Left lung (tissue), 10 donors: Measurements from ENCODE around the gene SCN2B. TPM values are rescaled to one million over a fixed set of nuclear protein-coding genes. Genes with fewer than 3 reads are reported as not detected.

ENCODE experiments used
- ATAC-seq: fragments of 200-7000 bp; cut with Tn5 transposase; one replicate; pipeline ENCODE4 v1.9.1; 2020; ENCODE audit warnings: moderate library complexity
- DNase-seq, 4 donors: peaks; one replicate each; pipeline ENCODE4 v3.0.0-alpha.2; 2013 to 2020
- H3K27ac ChIP-seq, 2 donors: fragments of 200-600 bp; sonication (generic) in 1 of 2; one replicate each; pipeline versions ENCODE4 v1.5.0 to v1.8.0; 2020 to 2021
- H3K27me3 ChIP-seq, 2 donors: fragments of 200-600 bp; sonication (generic) in 1 of 2; one replicate each; pipeline versions ENCODE4 v1.5.0 to v1.8.0; 2020 to 2021
- H3K36me3 ChIP-seq, 2 donors: fragments of 200-600 bp; sonication (generic) in 1 of 2; one replicate each; pipeline versions ENCODE4 v1.5.0 to v1.8.0; 2020 to 2021
- H3K4me1 ChIP-seq, 2 donors: fragments of 200-600 bp; one replicate each; pipeline ENCODE4 v1.8.0; 2021
- H3K4me3 ChIP-seq, 2 donors: fragments of 200-600 bp; sonication (generic) in 1 of 2; one replicate each; pipeline versions ENCODE4 v1.5.0 to v1.8.0; 2020 to 2021; ENCODE audit warnings: mild to moderate bottlenecking in 1 of 2
- H3K9me3 ChIP-seq, 2 donors: fragments of 200-600 bp; sonication (generic) in 1 of 2; one replicate each; pipeline versions ENCODE4 v1.5.0 to v1.8.0; 2020 to 2021
- intact Hi-C, 2 donors: fragments of 100-400 bp; cut with DNase I; formaldehyde crosslinking; loops; one replicate each; pipeline versions ENCODE4 v1.11.2 to v1.14.2; 2022
- polyA plus RNA-seq, 6 donors: library from polyadenylated mRNA; unstranded; fragments of 120-200 nt; gene quantifications; one replicate each; pipeline ENCODE4 v1.2.1, GENCODE V29; 2013; ENCODE audit not compliant: insufficient read length in 6 of 6
- total RNA-seq, 2 donors: library from RNA; stranded (reverse); fragmentation: NEBNext Ultra II Directional; extraction: Animal tissue kit (Norgen Biotek cat#: 25700); gene quantifications; one replicate each; pipeline ENCODE4 v1.2.1, GENCODE V29; 2021
- TF ChIP-seq, protein P1 (sequence below), 2 donors: fragments of 200-600 bp; sonication (generic) in 1 of 2; IDR thresholded peaks; one replicate each; pipeline versions ENCODE4 v1.5.0 to v1.8.0; 2021; ENCODE audit warnings: antibody characterized with exemption in 2 of 2
- donor health status: DM: no; HTN: yes; CAD: no.
- donor health status: DM: no; HTN: no; CAD: no.

The SCN2B gene
- total and polyA plus RNA-seq, 8 donors: 1.0 to 5.9 (median 4.8) TPM

DNA sequence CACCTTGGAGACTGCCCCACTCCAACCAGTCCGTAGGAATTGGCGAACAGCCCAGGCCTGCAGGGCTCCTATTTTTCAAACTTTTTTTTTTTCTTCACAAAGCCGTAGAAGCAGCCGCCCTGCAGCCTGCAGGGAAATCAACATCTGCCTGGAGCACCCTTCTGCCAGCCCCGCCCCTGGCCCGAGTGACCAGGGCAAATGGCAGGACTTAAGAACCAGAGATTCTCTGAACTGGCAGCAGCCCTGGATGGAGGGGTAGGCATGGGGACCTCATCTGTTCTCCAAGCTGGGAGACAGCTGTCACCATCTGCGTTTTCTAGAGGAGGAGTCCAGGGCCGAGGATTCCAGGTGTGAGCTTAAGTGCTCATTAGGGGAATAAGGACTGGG lies 5.6 kb downstream of the SCN2B start:
- DNase-seq: no peak
- intact Hi-C loops: no loop called here
- Histone ChIP-seq H3K9me3 (no peaks in the 10 kb centered on the region), H3K36me3 (no peaks in the 10 kb centered on the region), H3K4me1 (peaks cover 8 to 18% of the 10 kb centered on the region in 2 donors), H3K4me3 (no peak overlapping the region), H3K27ac (no peak overlapping the region), H3K27me3 (peaks cover 0 to 37% of the 10 kb centered on the region in 2 donors)
- ATAC-seq: peak; percentile 56
- TF ChIP-seq, protein P1, sequence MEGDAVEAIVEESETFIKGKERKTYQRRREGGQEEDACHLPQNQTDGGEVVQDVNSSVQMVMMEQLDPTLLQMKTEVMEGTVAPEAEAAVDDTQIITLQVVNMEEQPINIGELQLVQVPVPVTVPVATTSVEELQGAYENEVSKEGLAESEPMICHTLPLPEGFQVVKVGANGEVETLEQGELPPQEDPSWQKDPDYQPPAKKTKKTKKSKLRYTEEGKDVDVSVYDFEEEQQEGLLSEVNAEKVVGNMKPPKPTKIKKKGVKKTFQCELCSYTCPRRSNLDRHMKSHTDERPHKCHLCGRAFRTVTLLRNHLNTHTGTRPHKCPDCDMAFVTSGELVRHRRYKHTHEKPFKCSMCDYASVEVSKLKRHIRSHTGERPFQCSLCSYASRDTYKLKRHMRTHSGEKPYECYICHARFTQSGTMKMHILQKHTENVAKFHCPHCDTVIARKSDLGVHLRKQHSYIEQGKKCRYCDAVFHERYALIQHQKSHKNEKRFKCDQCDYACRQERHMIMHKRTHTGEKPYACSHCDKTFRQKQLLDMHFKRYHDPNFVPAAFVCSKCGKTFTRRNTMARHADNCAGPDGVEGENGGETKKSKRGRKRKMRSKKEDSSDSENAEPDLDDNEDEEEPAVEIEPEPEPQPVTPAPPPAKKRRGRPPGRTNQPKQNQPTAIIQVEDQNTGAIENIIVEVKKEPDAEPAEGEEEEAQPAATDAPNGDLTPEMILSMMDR (IDR thresholded peaks at IDR 0.05): no peak

DNA sequence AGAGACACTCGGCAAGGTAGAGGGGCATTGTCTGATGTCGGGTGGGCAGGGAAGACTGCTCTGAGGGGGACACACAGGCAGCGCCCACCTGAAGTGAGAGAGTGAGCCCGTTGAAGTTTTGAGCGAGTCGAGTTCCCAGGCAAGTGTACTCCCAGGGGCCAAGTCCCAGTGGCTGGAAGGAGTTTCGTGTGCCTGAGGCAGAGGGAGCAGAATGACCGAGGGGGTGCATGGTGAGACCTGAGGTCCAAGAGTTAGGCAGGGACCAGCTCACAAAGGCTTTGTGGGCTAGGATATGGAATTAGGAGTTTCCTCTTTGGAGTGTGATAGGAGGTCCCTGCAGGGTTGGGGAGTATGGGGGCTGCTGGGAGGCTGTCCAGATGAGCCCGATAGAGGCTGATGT lies 6.2 kb downstream of the SCN2B start:
- H3K4me1 ChIP-seq: peaks cover 8 to 14% of the 10 kb centered on the region in 2 donors
- no peaks in the 10 kb centered on the region for H3K9me3 ChIP-seq
- no peak for DNase-seq
- ATAC-seq: no peak
- no peak overlapping the region for H3K27ac ChIP-seq
- no peaks in the 10 kb centered on the region for H3K36me3 ChIP-seq
- TF ChIP-seq, protein P1 (IDR thresholded peaks at IDR 0.05): no peak
- H3K27me3 ChIP-seq: peaks cover 0 to 39% of the 10 kb centered on the region in 2 donors
- H3K4me3 ChIP-seq: no peak overlapping the region
- intact Hi-C loops: no loop called here

DNA sequence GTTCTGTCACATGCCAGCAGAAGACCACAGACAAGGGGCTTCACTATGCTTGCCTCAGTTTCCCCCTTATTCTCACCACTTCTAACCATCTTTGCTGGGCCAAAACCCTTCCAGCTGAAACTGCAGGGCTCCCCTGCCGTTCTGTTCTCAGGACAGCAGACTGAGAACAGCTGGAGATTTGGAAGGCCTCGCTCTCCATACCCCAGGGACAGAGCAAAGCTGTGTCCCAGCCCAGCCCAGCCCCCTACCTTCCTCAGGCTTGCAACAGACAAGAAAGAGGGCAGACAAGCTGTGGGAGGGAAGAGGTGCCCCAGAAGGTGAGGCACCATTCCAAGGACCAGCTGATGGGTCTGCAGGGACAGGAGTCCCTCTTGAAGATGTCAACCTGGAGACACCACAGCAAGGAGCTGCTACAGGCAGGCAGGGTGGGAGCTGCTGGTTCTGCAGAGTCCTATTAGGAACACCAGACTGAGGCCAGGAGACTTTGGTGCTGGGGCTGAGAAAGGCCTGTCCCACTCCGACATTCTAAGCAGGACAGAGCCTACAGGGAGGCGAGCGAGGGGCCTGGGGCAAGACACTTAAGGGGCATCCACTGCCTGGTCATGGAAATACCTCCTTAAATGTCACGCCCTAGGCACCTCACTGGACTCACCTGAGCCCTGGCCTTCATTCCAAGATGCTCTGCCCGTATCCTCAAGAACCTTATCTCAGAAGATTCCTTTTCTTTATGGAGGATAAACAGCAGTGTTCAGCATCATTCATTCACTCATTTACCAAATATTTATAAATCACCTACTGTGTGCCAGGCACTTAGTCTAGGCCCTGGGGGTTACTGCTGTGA lies 6.9 kb downstream of the SCN2B start:
- intact Hi-C loops: no loop called here
- Histone ChIP-seq H3K4me1 (peaks cover 4 to 8% of the 10 kb centered on the region in 2 donors), H3K9me3 (no peaks in the 10 kb centered on the region), H3K27ac (no peak overlapping the region), H3K4me3 (no peak overlapping the region), H3K27me3 (peaks cover 0 to 45% of the 10 kb centered on the region in 2 donors), H3K36me3 (no peaks in the 10 kb centered on the region)
- TF ChIP-seq, protein P1 (IDR thresholded peaks at IDR 0.05): no peak
- peak in 1 of 4 donors; percentile 50 for DNase-seq
- no peak for ATAC-seq

DNA sequence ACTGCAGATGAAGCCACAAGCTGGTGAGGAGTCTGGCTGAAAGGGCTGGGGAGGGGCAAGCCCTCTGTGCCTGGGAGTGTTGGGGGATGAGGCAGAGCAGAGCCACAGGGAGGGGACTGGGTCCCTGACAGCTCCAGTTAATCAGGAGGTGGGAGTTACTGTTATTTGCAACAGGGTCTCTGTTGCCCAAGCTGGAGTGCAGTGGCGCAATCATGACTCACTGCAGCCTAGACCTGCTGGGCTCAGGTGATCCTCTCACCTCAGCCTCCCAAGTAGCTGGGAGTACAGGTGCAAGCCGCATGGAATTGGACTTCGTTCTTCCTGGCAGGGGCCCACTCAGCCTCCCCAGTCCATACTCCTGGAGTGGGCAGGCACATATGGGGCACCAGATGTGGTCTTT lies 7.7 kb downstream of the SCN2B start:
- Histone ChIP-seq H3K27me3 (peaks cover 0 to 49% of the 10 kb centered on the region in 2 donors), H3K4me3 (no peak overlapping the region), H3K9me3 (no peaks in the 10 kb centered on the region), H3K4me1 (peaks cover 4 to 8% of the 10 kb centered on the region in 2 donors), H3K36me3 (no peaks in the 10 kb centered on the region), H3K27ac (no peak overlapping the region)
- intact Hi-C loops: no loop called here
- no peak for ATAC-seq
- no peak for DNase-seq
- TF ChIP-seq, protein P1 (IDR thresholded peaks at IDR 0.05): no peak

DNA sequence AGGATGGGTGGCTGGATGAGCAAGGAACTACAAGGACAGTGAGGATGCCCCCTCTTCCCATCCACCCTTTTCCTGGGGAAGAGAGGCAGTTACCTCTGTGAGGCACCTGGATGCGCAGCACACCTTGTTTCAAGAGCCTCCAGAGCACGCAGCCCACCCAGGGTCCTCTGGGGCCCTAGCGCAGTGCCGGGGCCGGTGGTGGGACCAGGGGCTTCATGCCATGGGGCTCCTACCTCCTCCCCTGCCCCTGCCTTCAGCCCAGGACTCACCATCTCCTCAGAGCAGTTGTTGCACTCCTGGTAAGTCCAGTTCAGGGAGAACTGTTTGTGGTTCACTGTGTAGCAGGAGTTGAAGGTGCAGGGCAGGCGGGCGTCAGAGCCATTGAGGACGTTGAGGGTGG lies 8.1 kb downstream of the SCN2B start:
- peaks cover 0 to 49% of the 10 kb centered on the region in 2 donors for H3K27me3 ChIP-seq
- intact Hi-C loops: no loop called here
- H3K4me1 ChIP-seq: peaks cover 4 to 8% of the 10 kb centered on the region in 2 donors
- no peak overlapping the region for H3K27ac ChIP-seq
- H3K4me3 ChIP-seq: no peak overlapping the region
- ATAC-seq (no peak), DNase-seq (no peak)
- no peaks in the 10 kb centered on the region for H3K9me3 ChIP-seq
- no peaks in the 10 kb centered on the region for H3K36me3 ChIP-seq
- TF ChIP-seq, protein P1 (IDR thresholded peaks at IDR 0.05): no peak
